ENCODE measurements around the gene PM20D1.

- no peak for TF ChIP-seq POLR2A (IDR thresholded peaks at IDR 0.05; ENCODE audit: low read length)
- no peak for TF ChIP-seq GATA1 (IDR thresholded peaks at IDR 0.05; ENCODE audit: low read depth, low read length)
These were observed 31.0 kb upstream of the PM20D1 start for GRCh38 chr1:205880923-205881322.

Measured in erythroblast (primary cell).